Hepatocyte (in vitro differentiated cells): ENCODE data around the gene PRTFDC1.

Experiments used
- CTCF ChIP-seq: fragments of 200-600 bp; sonication (generic); IDR thresholded peaks from 2 replicates; pipeline ENCODE4 v1.5.1; 2016; ENCODE audit warnings: antibody characterized with exemption, mild to moderate bottlenecking; ENCODE audit not compliant: poor library complexity
- EZH2phosphoT487 ChIP-seq: fragments of 200-600 bp; sonication (generic); IDR thresholded peaks from one replicate; pipeline ENCODE4 v1.6.1; 2018; ENCODE audit warnings: antibody characterized with exemption, mild to moderate bottlenecking, low read depth, moderate library complexity; ENCODE audit not compliant: unreplicated experiment, severe bottlenecking

GRCh38 chr10:24804956-24805355 is 147.4 kb downstream of the PRTFDC1 start:
- no peak for TF ChIP-seq EZH2phosphoT487
- TF ChIP-seq CTCF = no peak
